ENCODE measurements around the gene CCL28. TPM values are rescaled to one million over a fixed set of nuclear protein-coding genes. Genes with fewer than 3 reads are reported as not detected.

Gene CCL28
- total RNA-seq, 4 donors from 2014 or later = 17.1 to 115 (median 86.4) TPM

DNA sequence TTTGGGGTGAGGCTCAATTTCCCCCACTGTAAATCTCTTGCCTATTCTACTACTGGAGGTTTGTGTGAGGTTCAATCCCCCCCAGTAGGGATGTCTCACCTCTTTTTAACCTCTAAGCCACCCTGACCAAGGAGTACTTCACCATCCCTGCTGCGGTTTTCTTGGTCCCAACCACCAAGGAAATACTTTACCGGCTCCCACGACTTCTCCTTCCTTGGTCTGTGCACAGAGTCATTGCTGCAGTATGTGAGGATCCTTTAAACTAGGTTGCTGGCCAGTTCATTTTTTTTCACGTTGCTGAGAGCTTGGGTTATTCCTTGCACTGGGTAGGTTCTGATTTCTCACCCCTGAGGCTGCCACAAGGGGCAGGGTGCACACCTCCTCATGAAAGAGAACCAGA, 76.5 kb downstream of the CCL28 start:
- H3K27me3 ChIP-seq = no peaks in the 10 kb centered on the region
- H3K27ac ChIP-seq = no peak overlapping the region
- DNase-seq = no peak
- WGBS, 2 donors (ENCODE audit: low coverage in 1 of 2) = 63 to 84% methylated on average over 4 of the region's 4 CpGs
- H3K36me3 ChIP-seq = no peaks in the 10 kb centered on the region
- no peak overlapping the region for H3K4me3 ChIP-seq
- TF ChIP-seq EP300 (IDR thresholded peaks at IDR 0.05; ENCODE audit: low read depth) (no peak), POLR2A (IDR thresholded peaks at IDR 0.05) (no peak)
- intact Hi-C loops (cut with DNase I; ENCODE audit: low total_unique reads) = no loop called here
- in situ Hi-C loops (cut with MboI; ENCODE audit: low pct_ligation_motif_present in 1 of 4, low pct_unique_long_range_greater_than_20kb in 1 of 4, low sequenced_read_pairs in 3 of 4) = no loop called here
- H3K4me1 ChIP-seq = no peaks in the 10 kb centered on the region
- peaks cover 2 to 17% of the 10 kb centered on the region in 2 donors for H3K9me3 ChIP-seq

DNA sequence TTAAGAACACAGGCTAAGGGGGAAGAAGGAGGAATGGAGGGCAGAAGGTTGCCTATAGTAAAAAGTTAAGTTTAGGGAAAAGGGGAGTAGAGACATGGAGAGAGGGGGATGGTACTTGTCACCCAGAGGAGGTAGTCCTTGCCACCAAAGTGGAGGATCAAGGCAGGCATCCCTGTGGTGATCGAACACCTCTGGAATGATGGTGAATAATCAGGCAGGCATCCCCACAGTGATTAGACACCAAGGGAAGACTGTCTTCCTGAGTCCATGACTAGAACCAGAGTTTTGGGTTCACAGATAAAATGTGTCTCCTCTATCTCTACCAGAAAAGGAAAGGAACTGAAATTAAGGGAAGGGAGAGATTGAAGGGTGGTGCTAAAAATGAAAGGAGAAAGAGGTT, 79.8 kb downstream of the CCL28 start:
- no peak for DNase-seq
- in situ Hi-C loops (cut with MboI; ENCODE audit: low pct_ligation_motif_present in 1 of 4, low pct_unique_long_range_greater_than_20kb in 1 of 4, low sequenced_read_pairs in 3 of 4) = no loop called here
- Histone ChIP-seq H3K9me3 (peaks cover 0 to 13% of the 10 kb centered on the region in 2 donors), H3K27ac (no peak overlapping the region), H3K4me1 (no peaks in the 10 kb centered on the region), H3K27me3 (no peaks in the 10 kb centered on the region), H3K4me3 (no peak overlapping the region), H3K36me3 (no peaks in the 10 kb centered on the region)
- WGBS, 2 donors (ENCODE audit: low coverage in 1 of 2) = 86 to 94% methylated on average over 1 of the region's 1 CpG
- TF ChIP-seq POLR2AphosphoS5 (IDR thresholded peaks at IDR 0.05) = no peak
- no peak for TF ChIP-seq EP300 (IDR thresholded peaks at IDR 0.05; ENCODE audit: low read depth)
- TF ChIP-seq, protein P1, sequence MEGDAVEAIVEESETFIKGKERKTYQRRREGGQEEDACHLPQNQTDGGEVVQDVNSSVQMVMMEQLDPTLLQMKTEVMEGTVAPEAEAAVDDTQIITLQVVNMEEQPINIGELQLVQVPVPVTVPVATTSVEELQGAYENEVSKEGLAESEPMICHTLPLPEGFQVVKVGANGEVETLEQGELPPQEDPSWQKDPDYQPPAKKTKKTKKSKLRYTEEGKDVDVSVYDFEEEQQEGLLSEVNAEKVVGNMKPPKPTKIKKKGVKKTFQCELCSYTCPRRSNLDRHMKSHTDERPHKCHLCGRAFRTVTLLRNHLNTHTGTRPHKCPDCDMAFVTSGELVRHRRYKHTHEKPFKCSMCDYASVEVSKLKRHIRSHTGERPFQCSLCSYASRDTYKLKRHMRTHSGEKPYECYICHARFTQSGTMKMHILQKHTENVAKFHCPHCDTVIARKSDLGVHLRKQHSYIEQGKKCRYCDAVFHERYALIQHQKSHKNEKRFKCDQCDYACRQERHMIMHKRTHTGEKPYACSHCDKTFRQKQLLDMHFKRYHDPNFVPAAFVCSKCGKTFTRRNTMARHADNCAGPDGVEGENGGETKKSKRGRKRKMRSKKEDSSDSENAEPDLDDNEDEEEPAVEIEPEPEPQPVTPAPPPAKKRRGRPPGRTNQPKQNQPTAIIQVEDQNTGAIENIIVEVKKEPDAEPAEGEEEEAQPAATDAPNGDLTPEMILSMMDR (IDR thresholded peaks at IDR 0.05) = no peak
- no peak for TF ChIP-seq POLR2A (IDR thresholded peaks at IDR 0.05)
- intact Hi-C loops (cut with DNase I; ENCODE audit: low total_unique reads) = no loop called here

Other genes with a start within 250 kb of the CCL28 start
- gene NIM1K, start 220.2 kb downstream of the CCL28 start, total RNA-seq = under 1 TPM in 1 of 4 donors, not detected in 3; 0.32 TPM
- 10 to 100 TPM; 16.9 to 51.4 (median 41.8) TPM for gene HMGCS1, start 99.0 kb downstream of the CCL28 start, total RNA-seq
- 10 to 100 TPM in 1 of 4 donors, 1 to 10 TPM in 2, under 1 TPM in 1; 0.60 to 11.5 (median 7.3) TPM for gene TMEM267, start 71.5 kb upstream of the CCL28 start, total RNA-seq
- 1 to 10 TPM in 2 of 4 donors, under 1 TPM in 1, not detected in 1; 0.55 to 4.0 (median 3.2) TPM for gene C5orf34, start 102.8 kb upstream of the CCL28 start, total RNA-seq
- 10 to 100 TPM; 17.1 to 61.4 (median 46.3) TPM for gene PAIP1, start 144.7 kb upstream of the CCL28 start, total RNA-seq
- 10 to 100 TPM; 21.9 to 93.0 (median 48.8) TPM for gene NNT, start 190.8 kb upstream of the CCL28 start, total RNA-seq

Data from transverse colon (tissue), 4 donors.